H54 (cell line): ENCODE measurements around the gene MEI1.
A peak's percentile ranks its signal among the peaks of the same experiment; 100 is the strongest.

Experiments used
- DNase-seq: peaks from one replicate; pipeline ENCODE4 v3.0.0; 2011; ENCODE audit warnings: low spot score, mixed read lengths; ENCODE audit not compliant: insufficient read length
- FAIRE-seq: peaks from 3 replicates; lab custom pipeline; 2011; peaks lifted over from hg19 to GRCh38; lab: Jason Lieb, UNC
- POLR2A ChIP-seq: IDR thresholded peaks from 2 replicates; pipeline ENCODE4 v1.6.1; 2011; ENCODE audit warnings: low read depth, mild to moderate bottlenecking, low read length

The MEI1 gene

GRCh38 chr22:41821471-41822316 lies 122.4 kb downstream of the MEI1 start:
- DNase-seq (no peak), FAIRE-seq (no peak)
- TF ChIP-seq POLR2A, result no peak

- peak; percentile 69 for DNase-seq
- TF ChIP-seq POLR2A, result no peak
- peak; percentile 60 for FAIRE-seq
These were observed 123.2 kb downstream of the MEI1 start for GRCh38 chr22:41822317-41823057.

GRCh38 chr22:41823797-41824196 lies 124.5 kb downstream of the MEI1 start:
- no peak for TF ChIP-seq POLR2A
- DNase-seq, result no peak
- no peak for FAIRE-seq

- no peak for TF ChIP-seq POLR2A
- no peak for FAIRE-seq
These were observed 126.1 kb downstream of the MEI1 start for GRCh38 chr22:41825376-41825775.

GRCh38 chr22:41826021-41826420 lies 126.7 kb downstream of the MEI1 start:
- TF ChIP-seq POLR2A, result no peak
- FAIRE-seq, result no peak
- DNase-seq, result no peak

More at GRCh38 chr22:41825376-41825775, 126.1 kb downstream of the MEI1 start:
- DNase-seq, result no peak

- no peak for DNase-seq
- no peak for FAIRE-seq
- TF ChIP-seq POLR2A, result no peak
These were observed 127.4 kb downstream of the MEI1 start for GRCh38 chr22:41826430-41827383.

GRCh38 chr22:41827671-41828070 lies 128.4 kb downstream of the MEI1 start:
- FAIRE-seq, result no peak
- TF ChIP-seq POLR2A, result no peak
- DNase-seq, result no peak

- no peak for FAIRE-seq
These were observed 129.2 kb downstream of the MEI1 start for GRCh38 chr22:41828516-41828915.

GRCh38 chr22:41830174-41830573 lies 130.9 kb downstream of the MEI1 start:
- no peak for FAIRE-seq
- TF ChIP-seq POLR2A, result no peak

More at GRCh38 chr22:41828516-41828915, 129.2 kb downstream of the MEI1 start:
- no peak for DNase-seq
- TF ChIP-seq POLR2A, result no peak

GRCh38 chr22:41831383-41831782 lies 132.1 kb downstream of the MEI1 start:
- no peak for FAIRE-seq
- no peak for TF ChIP-seq POLR2A
- no peak for DNase-seq

More at GRCh38 chr22:41830174-41830573, 130.9 kb downstream of the MEI1 start:
- no peak for DNase-seq

- FAIRE-seq (no peak), DNase-seq (no peak)
- TF ChIP-seq POLR2A, result no peak
These were observed 132.7 kb downstream of the MEI1 start for GRCh38 chr22:41831828-41832552.

GRCh38 chr22:41832553-41833368 lies 133.5 kb downstream of the MEI1 start, which contains the start of gene SREBF2:
Gene SREBF2, plus strand, starts transcription at chr22:41833105. Its CDS starts 166 bp downstream, at chr22:41833271.
- peak; percentile 61 for TF ChIP-seq POLR2A
- DNase-seq (peak; percentile 84), FAIRE-seq (peak; percentile 78)
